ENCODE results near the gene ASPDH.
"Not testable (repeated sequence)": the region's sequence is repeated elsewhere in the genome, so short reads cannot be mapped to it uniquely, and the experiment has no call there.

Gene ASPDH

DNA sequence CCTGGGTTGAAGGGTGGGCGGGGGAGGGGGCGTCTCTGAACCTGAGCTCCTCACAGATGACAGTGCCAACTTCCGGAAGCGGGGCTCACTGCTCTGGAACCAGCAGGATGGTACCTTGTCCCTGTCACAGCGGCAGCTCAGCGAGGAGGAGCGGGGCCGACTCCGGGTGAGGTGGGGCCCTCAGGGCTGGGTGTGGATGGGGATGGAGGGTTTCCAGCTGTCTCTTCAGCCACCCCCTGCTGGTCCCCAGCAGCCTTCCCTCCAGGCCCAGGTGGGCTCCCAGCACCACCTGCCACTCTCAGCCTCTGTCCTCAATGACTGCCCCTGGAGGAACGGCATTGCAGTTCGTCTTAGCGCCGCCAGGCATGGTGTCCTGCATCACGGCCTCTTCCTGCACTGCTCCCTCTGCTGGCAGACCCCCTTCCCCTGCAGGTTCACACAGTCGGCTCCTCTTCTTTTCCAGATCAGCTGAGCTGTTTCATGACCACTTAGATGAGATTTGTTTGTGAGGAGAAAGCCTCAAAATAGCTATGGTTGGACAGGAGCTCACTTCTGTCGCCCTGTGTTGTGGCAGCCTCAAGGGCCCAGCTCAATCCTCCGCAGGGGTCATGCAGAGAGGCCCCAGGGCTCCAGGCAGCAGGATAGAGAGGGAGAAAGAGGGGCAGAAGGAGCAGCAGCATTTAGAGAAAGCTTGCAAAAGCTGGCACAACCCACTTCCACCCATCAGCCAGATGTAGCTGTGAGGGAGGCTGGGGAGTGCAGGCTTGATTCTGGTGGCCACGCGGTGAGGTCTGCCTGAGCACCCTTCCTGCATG is 34.6 kb downstream of the ASPDH start:
- no peak for DNase-seq (ENCODE audit: low read depth in 2 of 2)

DNA sequence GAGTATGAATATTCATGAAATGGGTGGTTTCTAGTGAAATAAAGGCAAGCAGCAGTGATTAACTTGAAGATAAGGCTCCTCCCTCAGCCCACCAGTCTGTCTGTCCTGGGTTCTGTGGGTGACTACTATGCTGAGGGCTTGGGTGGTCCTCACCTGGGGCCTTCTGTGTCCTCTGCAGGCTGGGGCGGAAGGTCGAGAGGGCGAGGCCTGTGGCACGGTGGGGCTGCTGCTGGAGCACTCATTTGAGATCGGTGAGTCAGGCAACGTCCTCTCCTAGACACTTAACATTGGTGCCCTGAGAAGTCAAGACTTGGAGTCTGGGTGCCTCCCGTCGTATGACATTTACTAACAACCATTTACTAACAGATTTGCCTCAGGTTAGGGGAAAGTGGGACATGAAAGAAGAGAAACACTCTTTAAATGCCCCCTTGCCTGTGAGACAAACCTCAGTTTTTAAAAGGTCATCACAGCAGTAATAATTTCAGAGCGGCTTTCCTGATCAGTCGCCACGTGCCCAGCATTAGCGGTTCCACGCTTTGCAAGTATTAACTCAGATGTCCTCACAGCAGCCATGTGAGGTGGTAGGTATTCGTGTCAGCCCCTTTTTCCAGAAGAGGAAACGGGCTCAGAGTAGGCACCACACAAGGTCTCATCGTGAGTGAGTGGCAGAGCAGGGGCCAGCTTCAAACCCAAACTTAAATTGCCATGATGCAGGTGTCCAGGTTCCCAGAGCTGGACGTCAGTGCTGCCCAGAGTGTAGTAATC is 35.8 kb downstream of the ASPDH start:
- no peak for DNase-seq (ENCODE audit: low read depth in 2 of 2)

GRCh38 chr19:50476907-50477238 is 36.8 kb downstream of the ASPDH start:
- DNase-seq (ENCODE audit: low read depth in 2 of 2): no peak

- peak; percentile 89 to 90 for DNase-seq (ENCODE audit: low read depth in 2 of 2)
Observed at GRCh38 chr19:50476224-50476906, 37.3 kb downstream of the ASPDH start, which contains the start of the genes EMC10 and GARIN5A. EMC10 (plus strand) TSS chr19:50476507; CDS start chr19:50476545, 38 bp downstream. GARIN5A (minus strand) TSS chr19:50476848; CDS start chr19:50476388, 460 bp downstream.

DNA sequence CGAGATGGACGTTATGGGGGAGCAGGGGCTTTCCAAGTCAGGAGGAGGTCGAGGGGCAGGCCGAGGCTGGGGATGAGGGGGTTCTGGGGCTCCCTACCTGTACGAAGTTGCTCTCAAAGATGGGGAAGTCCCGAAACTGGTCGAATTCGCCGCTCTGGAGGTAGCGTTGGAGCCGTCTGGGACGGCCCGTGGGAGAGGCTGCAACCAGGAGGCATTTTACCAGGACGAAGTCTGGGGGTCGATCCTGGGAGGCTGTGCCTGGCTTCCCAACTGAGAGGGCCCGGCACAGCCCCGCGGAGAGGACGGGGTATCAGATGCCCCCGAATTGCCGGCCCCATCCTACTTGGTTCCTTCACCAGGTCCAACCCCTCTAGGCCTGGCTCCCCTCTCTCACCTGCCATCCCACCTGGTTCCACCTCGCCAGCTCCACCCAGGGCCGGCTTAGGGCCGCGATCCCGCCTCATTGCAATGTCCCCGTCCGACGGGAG is 37.9 kb downstream of the ASPDH start:
- DNase-seq (ENCODE audit: low read depth in 2 of 2): no peak

DNA sequence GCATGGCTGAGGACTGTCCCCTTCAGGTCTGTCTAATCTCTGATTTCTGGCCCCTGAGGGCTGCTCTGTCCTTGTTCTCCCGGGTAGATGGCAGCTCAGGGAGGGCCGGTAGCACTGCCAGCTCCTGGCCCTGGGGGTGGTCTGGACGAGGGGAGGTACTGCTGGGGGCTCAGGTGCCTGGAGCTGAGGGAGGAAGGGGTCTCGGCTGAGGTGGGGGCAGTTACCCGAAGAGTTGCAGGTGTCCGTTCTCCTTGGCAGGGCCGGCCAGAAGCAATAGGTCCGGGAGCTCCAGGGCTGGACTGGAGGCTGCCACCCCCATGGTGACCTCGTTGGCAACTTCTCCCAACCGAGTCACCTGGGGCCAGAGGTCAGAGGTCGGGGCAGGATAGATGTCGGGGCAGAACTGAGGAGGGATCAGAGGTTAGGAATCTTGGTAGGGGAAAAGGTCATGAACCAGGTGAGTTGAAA is 38.6 kb downstream of the ASPDH start:
- no peak for DNase-seq (ENCODE audit: low read depth in 2 of 2)

GRCh38 chr19:50473336-50473735 is 40.4 kb downstream of the ASPDH start:
- DNase-seq (ENCODE audit: low read depth in 2 of 2): not testable (repeated sequence)

GRCh38 chr19:50468818-50469217 is 44.9 kb downstream of the ASPDH start:
- DNase-seq (ENCODE audit: low read depth in 2 of 2): no peak

DNA sequence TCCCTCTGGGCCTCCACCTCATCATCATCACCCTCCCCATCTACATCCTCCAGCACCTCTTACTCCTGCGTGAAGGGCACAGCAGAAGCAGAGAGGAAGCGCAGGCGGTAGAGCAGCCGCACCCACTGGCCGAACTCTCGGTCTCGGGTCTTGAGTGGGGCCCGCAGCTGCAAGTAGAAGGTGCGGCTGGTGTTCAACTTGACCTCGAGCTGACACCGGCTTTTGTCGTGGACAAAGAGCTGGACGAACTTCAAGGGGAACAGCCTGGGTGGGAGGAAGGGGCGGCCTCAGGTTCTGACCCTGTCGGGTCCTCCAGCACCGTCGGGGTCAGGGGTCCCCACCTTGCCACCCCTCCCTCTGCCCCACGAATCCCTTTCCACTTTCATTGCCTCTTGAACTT is 46.1 kb downstream of the ASPDH start:
- DNase-seq (ENCODE audit: low read depth in 2 of 2): no peak

- no peak for DNase-seq (ENCODE audit: low read depth in 2 of 2)
Observed at GRCh38 chr19:50466706-50467039, 47.0 kb downstream of the ASPDH start.

GRCh38 chr19:50465986-50466705 is 47.6 kb downstream of the ASPDH start:
- no peak for DNase-seq (ENCODE audit: low read depth in 2 of 2)

GRCh38 chr19:50465000-50465399 is 48.7 kb downstream of the ASPDH start:
- no peak for DNase-seq (ENCODE audit: low read depth in 2 of 2)

DNA sequence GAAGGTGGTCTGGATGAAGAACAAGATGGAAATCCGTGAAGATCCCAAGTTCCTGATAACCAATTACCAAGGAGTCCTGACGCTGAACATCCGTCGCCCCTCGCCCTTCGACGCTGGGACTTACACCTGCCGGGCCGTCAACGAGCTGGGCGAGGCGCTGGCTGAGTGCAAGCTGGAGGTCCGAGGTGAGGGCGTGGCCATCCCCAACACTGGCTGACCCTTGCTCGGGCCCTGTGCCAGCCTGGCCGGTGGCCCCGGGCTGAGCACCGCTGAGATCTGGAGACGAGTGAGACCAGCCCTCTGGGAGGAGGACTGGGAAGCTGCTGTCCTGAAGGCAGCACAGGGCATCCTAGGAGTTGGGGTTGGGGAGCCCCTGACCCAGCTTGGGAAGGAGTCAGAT is 49.4 kb downstream of the ASPDH start:
- no peak for DNase-seq (ENCODE audit: low read depth in 2 of 2)

GRCh38 chr19:50462970-50463369 is 50.7 kb downstream of the ASPDH start:
- no peak for DNase-seq (ENCODE audit: low read depth in 2 of 2)
